ENCODE data around the gene CAPN15.
"Not testable (repeated sequence)": the region's sequence is repeated elsewhere in the genome, so short reads cannot be mapped to it uniquely, and the experiment has no call there.

DNA sequence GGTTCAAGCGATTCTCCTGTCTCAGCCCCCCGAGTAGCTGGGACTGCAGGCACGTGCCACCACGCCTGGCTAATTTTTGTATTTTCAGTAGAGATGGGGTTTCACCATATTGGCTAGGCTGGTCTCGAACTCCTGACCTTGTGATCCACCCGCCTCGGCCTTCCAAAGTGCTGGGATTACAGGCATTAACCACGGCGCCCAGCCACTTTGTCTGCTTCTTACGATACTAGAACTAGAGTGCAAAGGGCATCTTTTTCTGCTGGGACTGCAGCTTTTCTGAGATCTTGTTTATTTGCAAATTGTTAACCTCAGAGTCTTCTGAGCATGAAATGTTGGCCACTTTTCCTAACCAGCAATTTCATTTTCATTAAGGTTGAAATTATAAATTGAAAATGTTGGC, 49.2 kb upstream of the CAPN15 start:
- TF ChIP-seq, protein P1, sequence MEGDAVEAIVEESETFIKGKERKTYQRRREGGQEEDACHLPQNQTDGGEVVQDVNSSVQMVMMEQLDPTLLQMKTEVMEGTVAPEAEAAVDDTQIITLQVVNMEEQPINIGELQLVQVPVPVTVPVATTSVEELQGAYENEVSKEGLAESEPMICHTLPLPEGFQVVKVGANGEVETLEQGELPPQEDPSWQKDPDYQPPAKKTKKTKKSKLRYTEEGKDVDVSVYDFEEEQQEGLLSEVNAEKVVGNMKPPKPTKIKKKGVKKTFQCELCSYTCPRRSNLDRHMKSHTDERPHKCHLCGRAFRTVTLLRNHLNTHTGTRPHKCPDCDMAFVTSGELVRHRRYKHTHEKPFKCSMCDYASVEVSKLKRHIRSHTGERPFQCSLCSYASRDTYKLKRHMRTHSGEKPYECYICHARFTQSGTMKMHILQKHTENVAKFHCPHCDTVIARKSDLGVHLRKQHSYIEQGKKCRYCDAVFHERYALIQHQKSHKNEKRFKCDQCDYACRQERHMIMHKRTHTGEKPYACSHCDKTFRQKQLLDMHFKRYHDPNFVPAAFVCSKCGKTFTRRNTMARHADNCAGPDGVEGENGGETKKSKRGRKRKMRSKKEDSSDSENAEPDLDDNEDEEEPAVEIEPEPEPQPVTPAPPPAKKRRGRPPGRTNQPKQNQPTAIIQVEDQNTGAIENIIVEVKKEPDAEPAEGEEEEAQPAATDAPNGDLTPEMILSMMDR (conservative IDR thresholded peaks at IDR 0.05), result not testable (repeated sequence)
- TF ChIP-seq ZFX (IDR thresholded peaks at IDR 0.05), result not testable (repeated sequence)

Data from C4-2B (cell line).